H1 (cell line): Measurements from ENCODE around the gene SLC25A21. TPM values are rescaled to one million over a fixed set of nuclear protein-coding genes. Genes with fewer than 3 reads are reported as not detected.
A peak's percentile ranks its signal among the peaks of the same experiment; 100 is the strongest.
"Not testable (repeated sequence)": the region's sequence is repeated elsewhere in the genome, so short reads cannot be mapped to it uniquely, and the experiment has no call there.

Experiments
- CTCF ChIA-PET: fragments of 300-600 bp; sonication (Branson Sonifier 250); formaldehyde crosslinking; loops from one replicate; lab custom pipeline; 2021; ENCODE audit not compliant: partially characterized antibody; lab: Charles Lee
- POLR2A ChIA-PET: fragments of 300-600 bp; sonication (Branson Sonifier 250); formaldehyde crosslinking; loops from one replicate; lab custom pipeline; 2021; ENCODE audit warnings: inconsistent platforms; ENCODE audit not compliant: partially characterized antibody; lab: Charles Lee
- DNase-seq, 2 experiments: peaks; one replicate each; pipeline versions ENCODE4 v3.0.0 to v3.0.0-alpha.2; 2010 to 2022; ENCODE audit warnings: low spot score in 2 of 2, low read depth in 1 of 2, mixed read lengths in 1 of 2
- FAIRE-seq: peaks from 2 replicates; lab custom pipeline; 2011; peaks lifted over from hg19 to GRCh38; lab: Jason Lieb, UNC
- H2AFZ ChIP-seq: 2 replicates; pipeline ENCODE4 v1.8.1; 2012; ENCODE audit warnings: low read length, inconsistent platforms
- H2AK5ac ChIP-seq: 2 replicates; pipeline ENCODE4 v1.6.1; 2013; ENCODE audit warnings: low read depth, low read length
- H2BK120ac ChIP-seq: replicated peaks from 2 replicates; pipeline ENCODE3; 2013; ENCODE audit warnings: low read depth, low read length, inconsistent platforms
- H2BK12ac ChIP-seq: 2 replicates; pipeline ENCODE4 v1.6.1; 2013; ENCODE audit warnings: low read depth, low read length
- H2BK15ac ChIP-seq: 2 replicates; pipeline ENCODE4 v1.6.1; 2013; ENCODE audit warnings: low read length
- H2BK20ac ChIP-seq: 2 replicates; pipeline ENCODE4 v1.6.1; 2013; ENCODE audit warnings: low read length
- H2BK5ac ChIP-seq: 2 replicates; pipeline ENCODE4 v1.6.1; 2013; ENCODE audit warnings: low read depth, low read length
- H3K14ac ChIP-seq: 2 replicates; pipeline ENCODE4 v1.6.1; 2013; ENCODE audit warnings: inconsistent platforms; ENCODE audit not compliant: insufficient read length
- H3K18ac ChIP-seq: 2 replicates; pipeline ENCODE4 v1.6.1; 2013; ENCODE audit warnings: low read length; ENCODE audit errors: extremely low read depth
- H3K23ac ChIP-seq: 2 replicates; pipeline ENCODE4 v1.6.1; 2013; ENCODE audit warnings: inconsistent platforms; ENCODE audit not compliant: insufficient read length
- H3K23me2 ChIP-seq: 2 replicates; pipeline ENCODE4 v1.6.1; 2013; ENCODE audit warnings: low read depth, low read length
- H3K27ac ChIP-seq: 2 replicates; pipeline ENCODE4 v1.6.1; 2011; ENCODE audit warnings: low read depth, low read length, inconsistent platforms
- H3K27me3 ChIP-seq, 4 experiments: replicated peaks in 1 of 4; 1 replicate in 1 of 4; 2 replicates in 3 of 4; pipeline versions ENCODE4 v1.6.1 to v1.8.1; 2011 to 2013; ENCODE audit warnings: low read length in 3 of 4, mild to moderate bottlenecking in 3 of 4, inconsistent platforms in 2 of 4, mixed read lengths in 2 of 4, moderate library complexity in 1 of 4; ENCODE audit not compliant: control insufficient read depth in 3 of 4, insufficient read depth in 3 of 4; ENCODE audit errors: extremely low read depth in 1 of 4
- H3K36me3 ChIP-seq, 4 experiments: 2 replicates each; pipeline versions ENCODE4 v1.6.1 to v1.8.1; 2011 to 2013; ENCODE audit warnings: mild to moderate bottlenecking in 4 of 4, low read length in 3 of 4, moderate library complexity in 2 of 4, control low read depth in 1 of 4, inconsistent platforms in 1 of 4; ENCODE audit not compliant: insufficient read depth in 4 of 4, control insufficient read depth in 2 of 4
- H3K4ac ChIP-seq: replicated peaks from 2 replicates; pipeline ENCODE3; 2013; ENCODE audit warnings: low read length, low read depth, mixed read lengths, inconsistent platforms; ENCODE audit not compliant: insufficient read length
- H3K4me1 ChIP-seq, 4 experiments: replicated peaks in 1 of 4; 1 replicate in 1 of 4; 2 replicates in 3 of 4; pipeline versions ENCODE4 v1.6.1 to v1.8.1; 2011 to 2013; ENCODE audit warnings: low read length in 3 of 4, inconsistent platforms in 2 of 4, mixed read lengths in 1 of 4; ENCODE audit not compliant: insufficient read depth in 4 of 4, control insufficient read depth in 3 of 4
- H3K4me2 ChIP-seq, 2 experiments: 2 replicates each; pipeline versions ENCODE4 v1.6.1 to v1.8.1; 2011 to 2013; ENCODE audit warnings: low read depth in 2 of 2, low read length in 2 of 2, control low read depth in 1 of 2, inconsistent platforms in 1 of 2, mild to moderate bottlenecking in 1 of 2; ENCODE audit not compliant: insufficient read depth in 1 of 2
- H3K4me3 ChIP-seq, 4 experiments: fragments of 200-600, 300-600 bp in 1 of 4; sonication (generic), shearing (Covaris generic), sonication (Bioruptor Twin) in 1 of 4; 2 replicates each; pipeline versions ENCODE4 v1.5.1 to v1.8.1; 2011 to 2016; ENCODE audit warnings: low read length in 4 of 4, low read depth in 3 of 4, control low read depth in 2 of 4, inconsistent platforms in 2 of 4, mild to moderate bottlenecking in 2 of 4, mixed read lengths in 1 of 4, moderate library complexity in 1 of 4; ENCODE audit not compliant: insufficient read depth in 2 of 4; ENCODE audit errors: extremely low read depth in 1 of 4
- H3K56ac ChIP-seq: replicated peaks from 2 replicates; pipeline ENCODE3; 2013; ENCODE audit warnings: low read depth, mild to moderate bottlenecking, mixed read lengths, low read length, inconsistent platforms; ENCODE audit not compliant: insufficient read length
- H3K79me1 ChIP-seq: 2 replicates; pipeline ENCODE4 v1.6.1; 2013; ENCODE audit warnings: low read depth, low read length, control low read depth
- H3K79me2 ChIP-seq, 2 experiments: 2 replicates each; pipeline versions ENCODE4 v1.6.1 to v1.8.1; 2012 to 2013; ENCODE audit warnings: low read length in 2 of 2, mild to moderate bottlenecking in 2 of 2, inconsistent platforms in 1 of 2; ENCODE audit not compliant: insufficient read depth in 2 of 2, control insufficient read depth in 1 of 2
- H3K9ac ChIP-seq, 4 experiments: replicated peaks in 1 of 4; 1 replicate in 1 of 4; 2 replicates in 3 of 4; pipeline versions ENCODE4 v1.6.1 to v1.8.1; 2011 to 2013; ENCODE audit warnings: low read depth in 3 of 4, low read length in 3 of 4, control low read depth in 2 of 4, mild to moderate bottlenecking in 2 of 4, moderate library complexity in 2 of 4, inconsistent platforms in 1 of 4; ENCODE audit errors: extremely low read depth in 1 of 4
- H3K9me3 ChIP-seq, 2 experiments: 2 replicates each; pipeline versions ENCODE4 v1.6.1 to v1.8.1; 2012 to 2013; ENCODE audit warnings: mild to moderate bottlenecking in 2 of 2, moderate library complexity in 2 of 2, control low read depth in 1 of 2, inconsistent platforms in 1 of 2, low read depth in 1 of 2, low read length in 1 of 2, mixed read lengths in 1 of 2; ENCODE audit not compliant: insufficient read depth in 2 of 2
- H4K20me1 ChIP-seq, 2 experiments: replicated peaks in 1 of 2; 2 replicates each; pipeline versions ENCODE3 to v1.8.1; 2011 to 2013; ENCODE audit warnings: inconsistent platforms in 2 of 2, low read length in 2 of 2, mild to moderate bottlenecking in 1 of 2; ENCODE audit not compliant: insufficient read depth in 2 of 2, control insufficient read depth in 1 of 2
- H4K5ac ChIP-seq: 2 replicates; pipeline ENCODE4 v1.6.1; 2013; ENCODE audit warnings: low read length, low read depth, mixed read lengths, inconsistent platforms; ENCODE audit not compliant: insufficient read length
- H4K8ac ChIP-seq: 2 replicates; pipeline ENCODE4 v1.8.0; 2013; ENCODE audit warnings: mild to moderate bottlenecking, moderate library complexity, low read length, inconsistent platforms; ENCODE audit not compliant: insufficient read depth; ENCODE audit errors: extremely low read depth
- H4K91ac ChIP-seq: replicated peaks from 2 replicates; pipeline ENCODE3; 2013; ENCODE audit warnings: low read length, mixed read lengths, inconsistent platforms; ENCODE audit not compliant: insufficient read length
- ASH2L ChIP-seq: fragments of 200-600, 300-600 bp; sonication (generic); IDR thresholded peaks from one replicate; pipeline ENCODE4 v1.7.1; 2017; ENCODE audit warnings: low read length
- BACH1 ChIP-seq: IDR thresholded peaks from 2 replicates; pipeline ENCODE4 v1.6.1; 2012; ENCODE audit warnings: low read length, improper control_type of control experiment
- CHD1 ChIP-seq: IDR thresholded peaks from 2 replicates; pipeline ENCODE4 v1.6.1; 2012; ENCODE audit warnings: low read depth, low read length, improper control_type of control experiment
- EGR1 ChIP-seq: IDR thresholded peaks from 2 replicates; pipeline ENCODE4 v1.6.1; 2011; ENCODE audit warnings: low read depth, low read length, borderline replicate concordance
- KDM4A ChIP-seq: IDR thresholded peaks from one replicate; pipeline ENCODE4 v1.7.1; 2012; ENCODE audit warnings: low read depth, mild to moderate bottlenecking, moderate library complexity, low read length, inconsistent platforms; ENCODE audit not compliant: severe bottlenecking
- POU5F1 ChIP-seq: IDR thresholded peaks from 2 replicates; pipeline ENCODE4 v1.6.1; 2011; ENCODE audit warnings: low read depth, mild to moderate bottlenecking, low read length, moderate library complexity
- RBBP5 ChIP-seq: IDR thresholded peaks from 2 replicates; pipeline ENCODE4 v1.7.1; 2012; ENCODE audit warnings: low read depth, mild to moderate bottlenecking, inconsistent platforms, low read length, moderate library complexity, borderline replicate concordance
- SIX5 ChIP-seq: IDR thresholded peaks from 2 replicates; pipeline ENCODE4 v1.6.1; 2011; ENCODE audit warnings: mild to moderate bottlenecking, low read depth, low read length
- SP2 ChIP-seq: IDR thresholded peaks from 2 replicates; pipeline ENCODE4 v1.6.1; 2012; ENCODE audit warnings: mild to moderate bottlenecking, low read length, inconsistent platforms
- TAF7 ChIP-seq: optimal IDR thresholded peaks from 2 replicates; pipeline ENCODE3; 2011; ENCODE audit warnings: low read depth, mild to moderate bottlenecking, inconsistent platforms, low read length, moderate library complexity, borderline replicate concordance
- TCF12 ChIP-seq: IDR thresholded peaks from 2 replicates; pipeline ENCODE4 v1.6.1; 2011; ENCODE audit warnings: low read depth, mild to moderate bottlenecking, low read length
- TEAD4 ChIP-seq: IDR thresholded peaks from 2 replicates; pipeline ENCODE4 v1.6.1; 2012; ENCODE audit warnings: low read depth, low read length, inconsistent platforms, mixed read lengths
- ZNF274 ChIP-seq: IDR thresholded peaks from 2 replicates; pipeline ENCODE4 v1.7.0; 2012; ENCODE audit warnings: low read length, borderline replicate concordance; ENCODE audit errors: extremely low read depth
- WGBS, 2 experiments: shearing (Covaris generic) in 1 of 2; methylation state at CpG; one replicate each; pipeline versions ENCODE4 v1.1.6 to v1.1.7; 2013 to 2015; ENCODE audit warnings: low lambda C conversion rate in 2 of 2, mixed read lengths in 2 of 2, inconsistent platforms in 1 of 2, low coverage in 1 of 2, missing lambda C conversion rate in 1 of 2; ENCODE audit not compliant: insufficient replicate concordance in 2 of 2, insufficient coverage in 1 of 2, insufficient read length in 1 of 2; ENCODE audit errors: extremely low coverage in 1 of 2, missing lambda C conversion rate in 1 of 2; 5-methylcytosine and 5-hydroxymethylcytosine counted together
- polyA plus RNA-seq, 7 experiments: library from polyadenylated mRNA; depleted of rRNA in 3 of 7; stranded (reverse) in 5 of 7; unstranded in 2 of 7; fragments of >200 nt in 5 of 7; fragments of 200-250 nt in 2 of 7; gene quantifications; 1 replicate in 5 of 7; 2 replicates in 1 of 7; 4 replicates in 1 of 7; pipeline versions ENCODE4 v1.2.1 to v1.2.3, GENCODE V29; 2011 to 2013; ENCODE audit warnings: missing spikeins in 2 of 7, mixed read lengths in 2 of 7
- total RNA-seq: library from RNA; stranded (reverse); fragmentation: NEBNext Ultra II Directional; extraction: Animal tissue kit (Norgen Biotek cat#: 25700); gene quantifications from 2 replicates; pipeline ENCODE4 v1.2.1, GENCODE V29; 2021
- TF ChIP-seq, protein P1 (sequence below): IDR thresholded peaks from 2 replicates; pipeline ENCODE4 v1.6.1; 2012; ENCODE audit warnings: inconsistent platforms

SLC25A21 gene
- total and polyA plus RNA-seq, 2 of the 8 experiments (the other 6 are each of a cell fraction or from before 2014, with no cell fraction given), result 6.9 to 15.7 TPM

GRCh38 chr14:37181441-37181840, 9.0 kb upstream of the SLC25A21 start (continued):
- no peak for TF ChIP-seq SIX5
- 0 out of 2 replicates have a peak, but pooled peaks have one; percentile 53 for TF ChIP-seq TEAD4
- TF ChIP-seq RBBP5, result no peak
- TF ChIP-seq CHD1, result no peak
- no peak for TF ChIP-seq BACH1
- TF ChIP-seq EGR1, result no peak
- TF ChIP-seq ZNF274, result no peak
- no peak for TF ChIP-seq ASH2L
- TF ChIP-seq KDM4A, result no peak
- TF ChIP-seq SP2, result no peak
- TF ChIP-seq TAF7, result no peak
- TF ChIP-seq, protein P1, sequence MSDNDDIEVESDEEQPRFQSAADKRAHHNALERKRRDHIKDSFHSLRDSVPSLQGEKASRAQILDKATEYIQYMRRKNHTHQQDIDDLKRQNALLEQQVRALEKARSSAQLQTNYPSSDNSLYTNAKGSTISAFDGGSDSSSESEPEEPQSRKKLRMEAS, result no peak
- TF ChIP-seq POU5F1, result no peak
- TF ChIP-seq TCF12, result no peak

GRCh38 chr14:37180886-37181285, 8.5 kb upstream of the SLC25A21 start:
- H2BK20ac ChIP-seq, DNase-seq, H3K36me3 ChIP-seq, H3K56ac ChIP-seq, H3K4me2 ChIP-seq, H2BK12ac ChIP-seq, H2AFZ ChIP-seq, H3K79me2 ChIP-seq, H3K79me1 ChIP-seq, H2BK5ac ChIP-seq, H4K20me1 ChIP-seq, H3K4me1 ChIP-seq, H2BK15ac ChIP-seq, H4K5ac ChIP-seq, H3K18ac ChIP-seq, H2BK120ac ChIP-seq, H4K91ac ChIP-seq, H3K27ac ChIP-seq, H3K23me2 ChIP-seq, CTCF ChIA-PET, H3K9me3 ChIP-seq, H3K9ac ChIP-seq, H4K8ac ChIP-seq, H3K14ac ChIP-seq, FAIRE-seq, H3K4ac ChIP-seq, H3K27me3 ChIP-seq, H3K4me3 ChIP-seq, H2AK5ac ChIP-seq, H3K23ac ChIP-seq: not testable (repeated sequence)
- 92% methylated on average over 7 of the region's 7 CpGs; no CpG with 5 or more reads in 1 of the 2 experiments for WGBS, 2 experiments
- POLR2A ChIA-PET, result interaction anchor here (0.6 to 2.5 kb wide), 5 partner anchors 8 to 24 kb away, joined by 3 to 11 read pairs (median 4); partner anchors contain the start of genes MIPOL1 and SLC25A21
